K562 (cell line): ENCODE measurements around the gene TLE4. TPM values are rescaled to one million over a fixed set of nuclear protein-coding genes. Genes with fewer than 3 reads are reported as not detected.

Experiments used
- CTCF ChIP-seq, 3 experiments: IDR thresholded peaks in 2 of 3; conservative IDR thresholded peaks in 1 of 3; 2 replicates each; pipeline ENCODE4 v1.5.1; 2011 to 2012; ENCODE audit warnings: low read length in 3 of 3, mild to moderate bottlenecking in 3 of 3, control low read depth in 2 of 3, improper control_type of control experiment in 1 of 3, inconsistent platforms in 1 of 3, low read depth in 1 of 3, mixed read lengths in 1 of 3, moderate library complexity in 1 of 3; ENCODE audit not compliant: insufficient read depth in 2 of 3
- CXXC5 ChIP-seq: fragments of 250-450 bp; sonication (Bioruptor Pico); IDR thresholded peaks from 2 replicates; pipeline ENCODE4 v1.8.0; 2022; ENCODE audit warnings: inconsistent platforms, mild to moderate bottlenecking, moderate library complexity
- HMG20B ChIP-seq: fragments of 250-450 bp; sonication (Bioruptor Pico); IDR thresholded peaks from 2 replicates; pipeline ENCODE4 v1.5.0; 2021; ENCODE audit warnings: mild to moderate bottlenecking
- MAZ ChIP-seq, 2 experiments: fragments of 450-650 bp in 1 of 2; sonication (generic) in 1 of 2; formaldehyde crosslinking; IDR thresholded peaks in 1 of 2; conservative IDR thresholded peaks in 1 of 2; 2 replicates each; pipeline versions ENCODE4 v1.4.0 to v1.5.0; 2020; ENCODE audit warnings: mild to moderate bottlenecking in 1 of 2, missing genetic modification reagents in 1 of 2
- NFIC ChIP-seq: fragments of 450-650 bp; IDR thresholded peaks from 2 replicates; pipeline ENCODE4 v1.6.1; 2017; ENCODE audit warnings: mild to moderate bottlenecking, inconsistent platforms
- PHF8 ChIP-seq: fragments of 200-600 bp; sonication (generic); IDR thresholded peaks from 2 replicates; pipeline ENCODE4 v1.6.1; 2012; ENCODE audit warnings: mixed run types, mild to moderate bottlenecking, inconsistent platforms, low read length, moderate library complexity, borderline replicate concordance
- POLR2G ChIP-seq: fragments of 200-400 bp; formaldehyde crosslinking; IDR thresholded peaks from 2 replicates; pipeline ENCODE4 v1.6.1; 2017; ENCODE audit warnings: low read depth, mild to moderate bottlenecking, antibody characterized with exemption, low read length, moderate library complexity
- RFX7 ChIP-seq: fragments of 250-450 bp; sonication (Bioruptor Pico); IDR thresholded peaks from 2 replicates; pipeline ENCODE4 v1.5.1; 2021; ENCODE audit warnings: mild to moderate bottlenecking
- ZNF121 ChIP-seq: sonication (generic); formaldehyde crosslinking; conservative IDR thresholded peaks from 2 replicates; pipeline ENCODE4 v1.8.0; 2022; ENCODE audit warnings: missing genetic modification reagents
- ZNF41 ChIP-seq: fragments of 250-450 bp; sonication (Bioruptor Pico); conservative IDR thresholded peaks from 2 replicates; pipeline ENCODE4 v1.4.0; 2020; ENCODE audit warnings: mild to moderate bottlenecking
- ZNF507 ChIP-seq: conservative IDR thresholded peaks from 2 replicates; pipeline ENCODE4 v1.6.1; 2017; ENCODE audit warnings: missing genetic modification characterization, missing compliant biosample characterization
- polyA plus RNA-seq, 8 experiments: library from polyadenylated mRNA; depleted of rRNA in 4 of 8; stranded (reverse) in 5 of 8; unstranded in 3 of 8; fragments of >200 nt; fragmentation: Nextera tagmentation in 2 of 8; fragmentation: Illumina TruSeq in 1 of 8; extraction: Ambion mirVana in 2 of 8; extraction: Trizol in 1 of 8; gene quantifications; 2 replicates each; pipeline versions ENCODE4 v1.2.1 to v1.2.3, GENCODE V29; 2011 to 2014; ENCODE audit warnings: inconsistent platforms in 1 of 8, missing spikeins in 1 of 8
- total RNA-seq, 7 experiments: library from RNA; depleted of rRNA in 6 of 7; stranded (reverse); fragments of >200 nt in 6 of 7; fragmentation: Illumina TruSeq in 2 of 7; extraction: Trizol in 2 of 7; gene quantifications; 2 replicates each; pipeline versions ENCODE4 v1.2.1 to v1.2.3, GENCODE V29; 2011 to 2021; ENCODE audit warnings: low replicate concordance in 1 of 7

The TLE4 gene
- total and polyA plus RNA-seq, 9 of the 15 experiments (the other 6 are each of a cell fraction or from before 2014, with no cell fraction given), result 1.1 to 8.8 (median 5.7) TPM

DNA sequence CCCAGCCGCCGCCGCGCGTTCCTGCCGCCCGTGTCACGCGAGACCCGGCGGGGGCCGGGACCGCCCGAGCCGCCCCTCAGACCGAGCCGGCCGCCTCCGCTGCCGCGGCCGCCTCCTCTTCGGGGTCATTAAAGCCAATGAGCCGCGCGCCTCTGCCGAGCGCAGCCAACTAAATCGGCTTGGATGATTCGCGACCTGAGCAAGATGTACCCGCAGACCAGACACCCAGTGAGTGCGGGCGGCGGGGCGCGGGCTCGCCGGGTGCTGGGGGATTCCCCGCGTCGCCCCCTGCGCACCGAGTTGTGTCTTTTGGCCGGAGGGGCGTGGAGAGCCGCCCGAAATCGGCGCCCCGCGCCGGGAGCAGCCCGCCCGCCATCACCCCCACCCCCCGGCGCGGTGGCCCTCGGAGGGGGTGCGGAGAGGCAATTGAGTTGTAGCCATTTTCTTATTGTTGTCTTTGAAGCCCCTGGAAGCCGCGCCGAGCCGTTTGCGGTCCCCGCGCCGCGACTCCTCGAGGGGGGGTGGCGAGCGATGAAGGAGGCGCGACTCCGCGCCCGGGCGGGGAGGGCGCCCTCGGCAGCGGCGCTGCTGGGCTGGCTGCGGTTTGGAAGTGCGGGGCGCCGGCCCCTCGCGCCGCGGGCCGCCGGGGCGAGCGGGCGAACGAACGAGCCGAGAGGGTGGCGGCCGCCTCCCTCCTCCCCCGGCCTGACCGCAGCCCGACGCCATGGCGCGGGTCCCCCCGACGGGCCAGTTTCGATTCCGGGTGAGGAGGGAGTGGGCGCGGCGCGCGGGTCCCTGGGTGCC is 1.0 kb downstream of the TLE4 start (continued):
- TF ChIP-seq ZNF507 (tag), result no peak
- no peak for TF ChIP-seq ZNF121 (CRISPR knock-in tag)
- TF ChIP-seq POLR2G, result peak; percentile 32; the same call in 1 of the 2 replicates
- 0 out of 2 replicates have a peak, but pooled peaks have one; percentile 20 for TF ChIP-seq PHF8
- TF ChIP-seq CXXC5 (CRISPR knock-in tag), result 0 out of 2 replicates have a peak, but pooled peaks have one; percentile 13
- TF ChIP-seq ZNF41, result no peak
- TF ChIP-seq RFX7, result no peak
- TF ChIP-seq HMG20B (CRISPR knock-in tag), result no peak
- peak in 1 of 3 experiments; percentile 9; a peak in 1 of 6 replicates for TF ChIP-seq CTCF (IDR thresholded peaks at IDR 0.05 in 2 of 3, conservative IDR thresholded peaks at IDR 0.05 in 1 of 3; ENCODE audit: insufficient read depth in 2 of 3, low read depth in 1 of 3, low read length in 3 of 3)
- TF ChIP-seq MAZ (CRISPR knock-in tag; conservative IDR thresholded peaks at IDR 0.05 in 1 of 2, IDR thresholded peaks at IDR 0.05 in 1 of 2), result no peak
- no peak for TF ChIP-seq NFIC
